ENCODE measurements around the gene CACNA1A.
"Not testable (repeated sequence)": the region's sequence is repeated elsewhere in the genome, so short reads cannot be mapped to it uniquely, and the experiment has no call there.

Gene CACNA1A

DNA sequence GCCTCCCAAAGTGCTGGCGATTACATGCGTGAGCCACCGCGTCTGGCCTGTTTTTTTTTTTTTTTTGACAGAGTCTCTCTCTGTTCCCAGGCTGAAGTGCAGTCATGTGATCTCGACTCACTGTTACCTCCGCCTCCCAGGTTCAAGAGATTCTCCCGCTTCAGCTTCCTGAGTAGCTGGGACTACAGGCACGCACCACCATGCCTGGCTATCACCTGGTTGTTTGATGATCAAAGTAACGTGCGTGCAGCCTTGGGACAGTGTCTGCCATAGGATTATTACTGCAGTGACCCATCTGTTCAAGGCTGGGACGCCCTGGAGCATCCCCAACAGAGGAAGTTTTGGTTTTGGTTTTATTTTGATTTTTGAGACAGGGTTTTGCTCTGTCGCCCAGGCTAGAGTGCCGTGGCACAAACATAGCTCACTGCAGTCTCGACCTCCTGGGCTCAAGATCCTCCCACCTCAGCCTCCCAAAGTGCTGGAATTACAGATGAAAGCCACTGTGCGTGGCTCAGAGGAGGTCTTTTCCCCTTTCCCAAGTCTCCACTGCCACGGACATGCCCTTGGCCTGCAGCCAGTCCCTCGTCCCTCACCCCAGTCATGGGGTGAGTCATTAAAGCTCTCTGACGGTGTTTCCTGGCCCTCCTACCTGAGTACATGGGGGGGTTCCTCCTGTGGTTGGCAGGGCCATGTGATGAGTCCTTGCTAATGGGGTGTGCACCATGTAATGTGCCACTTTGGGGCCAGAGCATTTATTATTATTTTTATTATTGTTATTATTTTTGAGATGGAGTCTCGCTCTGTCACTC lies 290.5 kb downstream of the CACNA1A start:
- DNase-seq = peak; percentile 19

DNA sequence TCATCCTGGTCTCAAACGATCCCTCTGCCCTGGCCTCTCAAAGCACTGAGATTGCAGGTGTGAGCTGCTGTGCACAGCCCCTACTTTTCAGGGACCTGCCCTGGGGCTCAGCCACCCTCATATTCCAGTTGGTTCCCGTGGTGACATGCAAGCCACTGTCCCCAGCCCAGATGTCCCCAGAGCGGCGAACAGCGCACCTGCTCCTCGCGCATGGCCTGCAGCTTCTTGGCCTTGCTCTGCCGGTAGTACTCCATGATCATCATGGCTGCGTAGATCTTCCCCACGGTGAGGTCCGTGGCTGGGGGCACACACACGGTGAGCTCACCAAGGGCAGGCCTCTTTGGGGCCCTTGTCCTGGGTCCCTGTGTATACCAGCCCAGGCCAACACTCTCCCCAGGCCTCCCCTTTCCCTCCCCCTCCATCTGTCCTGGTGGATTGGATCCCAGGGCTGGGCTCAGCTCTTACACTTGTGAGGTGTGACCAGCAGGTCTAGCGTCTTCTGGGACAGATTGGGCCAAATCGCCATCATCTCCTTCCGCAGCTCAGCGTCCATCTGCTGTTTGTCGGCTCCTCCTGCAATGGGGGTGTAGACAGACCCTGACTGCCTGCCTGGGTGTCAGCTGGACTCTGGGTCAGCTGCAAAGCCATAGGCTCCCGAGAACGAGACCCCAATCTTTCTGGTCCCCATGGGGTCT lies 292.1 kb downstream of the CACNA1A start:
- DNase-seq = no peak

DNA sequence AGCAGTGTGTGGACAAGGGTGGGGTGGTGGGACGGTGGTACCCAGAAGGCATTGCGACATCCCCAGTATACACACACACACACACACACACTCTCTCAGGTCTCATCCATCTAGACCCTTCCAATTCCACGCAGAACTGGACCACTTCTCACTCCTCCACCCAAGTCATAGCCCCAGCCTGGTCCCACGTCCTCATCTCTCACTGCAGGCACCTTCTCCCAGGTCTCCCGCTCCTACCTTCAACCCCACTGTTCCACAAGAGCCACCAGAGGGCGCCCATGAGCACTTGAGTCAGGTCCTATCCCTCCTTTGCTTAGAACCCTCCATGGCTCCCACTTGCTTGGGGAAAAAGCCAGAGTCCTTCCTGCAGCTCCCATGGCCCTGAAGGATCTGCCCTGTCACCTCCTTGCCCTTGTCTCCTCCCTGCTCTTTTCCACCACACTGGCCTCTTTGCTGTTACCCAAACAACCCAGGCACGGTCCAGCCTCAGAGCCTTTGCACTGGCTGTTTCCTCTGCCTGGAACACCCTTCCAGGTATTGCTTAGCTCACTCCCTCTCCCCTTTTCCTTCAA lies 293.4 kb downstream of the CACNA1A start:
- peak; percentile 66 for DNase-seq

DNA sequence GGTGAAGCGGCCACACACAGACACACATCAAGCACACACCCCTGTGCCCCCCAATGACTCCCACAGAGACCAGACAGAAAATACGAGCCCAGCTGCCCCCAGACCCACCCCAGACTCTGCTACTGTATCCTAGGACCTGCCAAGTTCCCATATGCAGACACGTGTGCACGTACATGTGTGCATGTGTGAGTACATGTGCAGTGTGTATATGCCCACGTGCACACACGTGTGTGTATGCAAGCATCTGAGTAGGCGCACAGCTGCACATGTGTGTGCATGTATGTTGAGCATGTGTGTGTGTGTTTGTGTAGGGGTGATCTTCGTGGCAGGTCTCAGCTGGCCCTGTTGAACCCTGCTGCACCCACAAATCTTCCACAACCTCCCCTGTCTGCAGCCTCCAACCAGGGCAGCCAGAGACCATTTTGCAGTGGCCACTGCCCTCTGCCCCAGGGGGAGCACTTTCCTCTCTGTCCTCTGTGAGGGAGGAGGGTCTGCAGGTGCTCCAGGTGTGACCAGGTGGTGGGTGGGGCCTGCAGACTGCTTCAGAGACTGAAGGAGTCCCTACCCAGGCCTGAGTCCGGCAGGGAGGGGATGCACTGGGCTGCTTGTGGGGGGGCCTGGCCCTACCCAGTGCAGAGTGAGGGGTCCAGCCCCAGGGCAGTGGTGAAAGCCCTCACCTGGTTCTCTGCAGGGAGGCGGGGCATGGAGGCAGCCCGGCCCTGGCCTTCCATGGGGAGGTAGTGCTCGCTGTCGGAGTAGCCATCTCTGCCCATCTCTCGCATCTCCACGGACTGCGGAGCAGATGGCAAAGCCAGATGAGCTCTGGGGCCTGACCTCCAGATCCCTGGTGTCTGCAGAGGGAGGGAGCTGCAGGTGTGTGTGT lies 294.6 kb downstream of the CACNA1A start:
- DNase-seq = no peak

DNA sequence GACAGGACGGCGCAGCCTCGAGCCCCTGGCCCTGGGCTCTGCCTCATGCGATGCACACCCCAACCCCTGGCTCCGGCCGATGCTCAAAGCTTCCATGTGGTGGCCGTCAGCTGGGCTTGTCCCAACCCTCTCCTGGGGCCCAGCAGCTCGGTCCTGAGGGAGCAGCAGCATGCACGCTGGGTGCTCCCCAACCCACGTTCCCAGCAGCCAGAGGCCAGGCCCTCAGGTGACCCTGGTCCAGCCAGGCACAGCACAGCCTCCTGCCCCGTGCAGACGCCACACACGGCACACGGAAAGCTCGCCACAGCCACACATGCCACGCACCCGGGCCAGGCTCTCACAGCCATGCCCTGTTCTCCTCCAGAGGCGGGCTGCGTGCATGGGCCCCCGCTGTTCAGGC lies 295.3 kb downstream of the CACNA1A start:
- DNase-seq = no peak

DNA sequence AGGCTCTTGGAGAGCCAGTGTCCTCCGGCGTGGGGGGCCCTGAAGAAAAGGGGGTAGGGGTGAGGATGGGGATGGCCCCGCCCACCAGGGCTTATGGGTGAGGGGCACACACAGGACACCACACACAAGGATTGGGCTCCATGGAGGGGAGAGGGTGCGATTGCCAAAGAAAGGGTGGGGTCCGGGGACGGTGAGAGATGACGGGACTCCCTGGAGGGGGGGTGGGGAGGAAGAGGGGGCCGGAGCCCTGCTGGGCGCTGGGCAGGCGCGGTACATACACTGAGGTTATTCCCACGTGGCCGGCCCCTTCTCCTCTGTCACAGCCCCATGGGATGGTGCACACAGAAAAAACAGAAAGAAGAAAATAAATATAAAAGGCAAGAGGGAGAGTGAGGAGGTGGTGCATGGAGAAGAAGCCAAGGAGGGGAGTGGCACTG lies 295.9 kb downstream of the CACNA1A start:
- DNase-seq = no peak

DNA sequence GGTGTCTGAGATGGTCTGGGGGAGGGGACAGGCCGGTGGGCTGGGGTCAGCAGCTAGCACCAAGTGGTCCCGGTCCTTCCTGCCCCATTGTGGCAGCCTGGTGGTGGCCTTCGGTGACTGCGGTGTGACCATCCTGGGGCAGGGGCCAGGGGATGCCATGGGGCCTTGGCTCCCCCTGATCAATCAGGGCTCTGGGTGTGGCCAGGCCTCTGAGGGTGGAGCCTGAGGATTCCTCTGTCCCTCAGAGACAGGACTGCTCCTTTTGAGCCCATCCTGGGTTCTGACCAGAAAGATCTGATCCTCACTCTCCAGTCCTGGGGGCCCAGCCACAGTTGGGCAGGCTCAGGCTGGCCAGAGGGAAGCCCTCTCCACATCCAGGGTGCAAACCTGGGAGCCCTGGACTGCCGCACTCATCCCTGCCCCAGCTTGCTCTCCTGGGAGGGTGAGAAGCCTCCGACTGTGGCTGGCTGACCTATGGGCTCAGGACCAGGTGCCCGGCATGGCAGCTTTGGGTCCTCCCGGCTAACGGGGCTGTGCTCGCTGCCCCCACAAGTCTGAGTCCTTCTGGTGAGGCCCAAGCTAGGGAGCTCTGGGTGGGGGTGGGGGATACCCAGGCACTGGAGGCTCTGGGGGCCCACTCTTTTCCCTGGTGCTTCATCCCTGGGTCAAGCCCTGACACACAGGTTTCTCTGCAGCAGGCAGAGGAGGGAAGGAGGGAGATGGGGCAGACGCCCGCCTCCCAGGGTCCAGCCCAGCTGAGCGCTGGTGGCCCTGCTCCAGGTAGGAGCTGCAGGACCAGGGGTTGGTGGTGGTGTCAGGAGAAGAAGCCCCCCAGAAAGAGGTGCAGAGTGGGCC lies 296.6 kb downstream of the CACNA1A start:
- no peak for DNase-seq

DNA sequence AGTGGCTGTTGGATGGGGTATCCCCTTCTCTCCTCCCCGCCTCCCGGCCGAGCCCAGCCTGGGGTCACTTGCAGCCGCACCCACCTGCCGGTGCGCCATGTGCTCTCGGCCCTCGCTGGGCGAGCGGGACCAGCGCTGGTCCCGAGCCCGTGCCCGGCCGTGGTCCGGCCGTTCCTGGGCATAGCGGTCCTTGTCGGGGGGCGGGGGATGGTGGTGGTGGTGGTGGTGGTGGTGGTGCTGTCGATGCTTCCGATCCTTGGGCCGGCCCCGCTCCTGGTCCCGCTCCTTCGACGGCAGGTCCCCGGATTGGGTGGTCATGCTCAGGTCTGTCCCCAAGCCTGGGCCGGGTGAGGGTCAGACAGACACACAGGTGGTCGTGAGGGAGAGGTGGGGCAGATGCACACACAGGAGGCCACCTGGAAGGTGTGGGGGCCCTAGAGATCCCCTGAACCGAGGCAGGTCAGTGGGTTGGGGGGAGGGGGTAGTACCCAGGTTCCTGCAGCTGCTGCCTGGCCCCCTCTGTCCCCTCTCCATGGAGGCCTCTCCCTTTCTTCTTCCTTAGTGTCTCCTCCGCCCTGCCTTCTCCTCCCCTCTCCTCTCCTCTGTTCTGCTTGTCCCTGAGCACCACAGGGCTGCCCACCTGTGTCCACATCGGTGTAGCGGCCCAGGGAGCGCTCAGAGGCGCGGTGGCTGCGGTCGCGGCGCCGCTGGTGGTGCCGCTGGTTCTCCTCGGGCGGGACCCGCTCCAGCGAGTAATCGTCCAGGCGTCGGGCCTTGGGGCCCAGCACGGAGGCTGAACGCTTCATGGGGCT lies 297.4 kb downstream of the CACNA1A start:
- DNase-seq = no peak

DNA sequence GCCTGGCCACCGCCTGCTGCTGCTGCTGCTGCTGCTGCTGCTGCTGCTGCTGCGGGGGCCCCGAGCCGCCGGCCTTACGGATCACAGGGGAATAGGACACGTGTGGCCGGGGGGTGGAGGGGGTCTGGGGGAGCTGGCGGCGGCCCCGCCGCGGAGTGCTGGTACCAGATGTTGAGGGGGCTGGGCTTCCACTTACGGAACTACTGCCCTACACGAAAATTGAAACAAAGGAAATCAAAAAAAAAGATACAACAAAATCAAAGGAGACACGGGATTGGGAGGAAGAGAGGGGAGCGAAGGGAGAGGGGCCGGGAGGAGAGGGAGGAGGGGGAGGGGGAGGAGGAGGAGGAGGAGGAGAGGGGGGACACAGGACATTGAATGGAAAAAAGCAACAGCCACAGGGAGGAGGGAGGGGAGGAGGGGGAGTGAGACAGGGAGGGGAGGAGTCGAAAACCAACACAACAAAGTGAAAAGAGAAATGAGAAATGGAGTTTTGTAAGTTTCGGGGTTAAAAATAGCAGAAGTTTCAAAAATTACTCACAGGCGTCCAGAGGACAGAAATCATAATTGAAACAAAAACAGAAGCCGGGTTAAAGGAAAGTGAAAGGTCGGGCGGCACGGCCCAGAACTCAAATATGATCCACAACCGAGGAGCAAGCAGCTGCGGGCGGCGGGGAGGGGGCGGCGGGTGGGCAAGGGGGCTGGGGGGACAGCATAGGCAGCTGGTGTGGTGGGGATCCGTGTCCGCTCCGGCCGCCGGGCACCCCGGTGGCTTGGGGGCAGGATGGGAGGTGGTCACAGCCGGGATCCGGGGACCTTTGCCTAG lies 298.2 kb downstream of the CACNA1A start:
- peak; percentile 31 for DNase-seq

DNA sequence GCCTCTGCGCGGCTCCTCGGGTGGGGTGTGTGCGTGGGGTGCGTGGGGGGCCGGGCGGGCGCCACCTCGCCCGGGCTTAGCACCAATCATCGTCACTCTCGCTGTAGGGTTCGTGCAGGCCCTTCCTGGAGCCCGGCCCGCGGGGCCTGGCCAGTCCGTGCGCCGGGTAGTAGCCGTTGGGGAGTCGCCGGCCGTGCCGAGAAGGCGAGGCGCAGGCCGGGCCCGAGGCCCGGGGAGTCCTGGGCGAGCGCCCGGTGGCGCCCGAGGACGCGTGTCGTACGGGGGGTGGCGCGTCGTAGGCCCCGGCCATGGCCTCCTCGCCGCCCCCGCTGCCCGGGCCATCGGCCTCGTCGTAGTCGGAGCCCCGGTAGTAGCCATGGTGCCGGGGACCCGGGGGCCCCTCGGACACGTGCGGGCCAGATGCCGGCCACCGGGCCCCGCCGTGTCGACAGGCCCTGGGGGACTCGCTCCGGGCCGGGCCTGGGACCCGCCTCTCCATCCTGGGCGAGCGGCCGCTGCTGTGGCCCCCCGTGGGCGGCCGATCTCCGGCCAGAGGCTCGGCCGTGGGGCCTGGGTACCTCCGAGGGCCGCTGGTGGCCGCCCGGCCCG lies 298.9 kb downstream of the CACNA1A start:
- DNase-seq = no peak

DNA sequence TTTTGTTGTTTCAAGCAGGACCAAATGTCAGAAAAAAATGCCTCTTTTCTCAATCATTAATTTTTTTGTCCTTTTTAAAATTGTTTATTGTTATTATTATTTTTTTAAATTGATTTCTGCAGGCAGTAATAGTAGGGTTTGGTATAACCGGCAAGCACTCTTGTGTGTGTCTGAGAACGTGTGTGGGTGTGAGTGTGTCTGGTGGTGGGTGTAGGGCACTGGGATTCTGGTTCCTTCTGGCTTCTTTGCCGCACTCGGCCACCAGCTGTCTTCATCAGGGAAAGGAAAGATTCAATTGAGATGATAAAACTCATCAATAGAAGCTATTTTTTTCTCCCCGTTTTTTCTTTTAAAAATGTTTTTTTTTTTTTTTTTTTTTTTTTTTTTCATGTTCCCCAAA lies 299.7 kb downstream of the CACNA1A start:
- DNase-seq = no peak

DNA sequence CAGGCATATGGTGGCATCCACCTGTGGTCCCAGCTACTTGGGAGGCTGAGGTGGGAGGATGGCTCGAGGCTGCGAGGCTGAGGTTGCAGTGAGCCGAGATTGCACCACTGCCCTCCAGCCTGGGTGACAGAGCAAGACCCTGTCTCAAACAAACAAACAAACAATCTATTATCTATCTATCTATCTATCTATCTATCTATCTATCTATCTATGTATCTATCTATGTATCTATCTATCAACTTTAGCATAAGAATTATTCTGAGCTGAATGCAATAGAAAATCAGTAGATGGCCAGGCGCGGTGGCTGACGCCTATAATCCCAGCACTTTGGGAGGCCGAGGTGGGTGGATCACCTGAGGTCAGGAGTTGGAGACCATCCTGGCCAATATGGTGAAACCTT lies 304.2 kb downstream of the CACNA1A start:
- not testable (repeated sequence) for DNase-seq

DNA sequence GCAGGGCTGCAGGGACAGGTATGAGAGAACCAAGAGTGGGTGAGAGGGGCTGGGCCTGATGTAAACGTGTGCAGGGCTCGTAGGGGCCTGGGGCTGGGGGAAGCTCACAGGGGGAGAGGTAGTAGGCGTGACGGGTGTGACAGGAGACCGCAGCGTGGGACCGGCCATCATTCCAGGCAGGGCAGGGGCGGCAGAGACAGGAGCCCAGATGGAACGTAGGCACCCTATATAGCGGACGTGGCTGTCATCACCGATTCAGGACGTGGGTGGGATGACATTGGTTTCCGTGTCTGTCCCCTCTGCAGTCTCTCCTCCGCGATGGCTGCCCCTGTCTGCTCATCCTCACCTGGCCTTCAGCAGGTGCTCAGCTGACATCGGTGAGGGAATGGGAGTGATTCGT lies 307.6 kb downstream of the CACNA1A start:
- no peak for DNase-seq

DNA sequence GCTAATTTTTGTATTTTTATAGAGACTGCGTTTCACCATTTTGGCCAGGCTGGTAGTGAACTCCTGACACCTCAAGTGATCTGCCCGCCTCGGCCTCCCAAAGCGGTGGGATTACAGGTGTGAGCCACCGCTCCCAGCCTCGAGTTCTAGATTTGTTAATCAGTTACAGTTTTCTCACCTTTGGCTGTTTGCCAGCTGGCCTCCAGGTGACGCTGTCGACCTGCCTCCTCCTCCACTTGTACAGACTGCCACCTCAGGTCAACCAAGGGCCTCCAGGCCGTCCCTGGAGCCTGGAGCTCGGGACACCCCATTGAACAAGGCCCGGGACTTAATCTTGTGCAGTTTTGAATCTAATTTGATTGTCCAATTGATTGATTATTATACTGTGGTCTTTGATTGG lies 310.6 kb downstream of the CACNA1A start:
- DNase-seq = peak; percentile 43

DNA sequence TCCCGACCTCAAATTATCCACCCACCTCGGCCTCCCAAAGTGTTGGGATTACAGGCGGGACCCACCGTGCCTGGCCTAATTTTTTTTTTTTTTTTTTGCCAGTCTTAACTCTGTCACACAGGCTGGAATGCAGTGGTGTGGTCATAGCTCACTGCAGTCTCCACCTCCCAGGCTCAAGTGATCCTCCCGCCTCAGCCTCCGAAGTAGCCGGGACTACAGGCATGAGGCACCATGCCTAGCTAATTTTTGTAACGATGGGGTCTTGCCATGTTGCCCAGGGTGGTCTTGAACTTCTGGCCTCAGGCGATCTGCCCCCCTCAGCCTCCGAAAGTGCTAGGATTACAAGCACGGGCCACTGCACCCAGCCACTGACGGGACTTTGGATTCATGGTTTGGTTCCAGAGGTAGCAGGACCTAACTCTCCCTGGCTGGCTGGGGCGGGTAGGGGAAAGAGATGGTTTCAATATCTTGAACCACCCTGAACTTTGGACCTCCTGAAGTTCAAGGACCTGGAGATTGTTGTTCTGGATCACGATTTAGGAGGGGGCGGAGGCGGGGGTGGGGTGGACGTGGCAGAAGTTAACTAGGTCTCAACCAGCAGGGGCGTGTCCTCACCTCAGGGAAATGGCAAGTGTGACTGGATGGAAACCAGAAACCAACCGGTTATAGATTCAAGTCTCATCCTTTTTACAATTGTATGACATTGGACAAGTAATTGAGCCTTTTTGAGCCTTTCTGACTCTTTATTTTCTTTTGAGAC lies 315.3 kb downstream of the CACNA1A start:
- no peak for DNase-seq

DNA sequence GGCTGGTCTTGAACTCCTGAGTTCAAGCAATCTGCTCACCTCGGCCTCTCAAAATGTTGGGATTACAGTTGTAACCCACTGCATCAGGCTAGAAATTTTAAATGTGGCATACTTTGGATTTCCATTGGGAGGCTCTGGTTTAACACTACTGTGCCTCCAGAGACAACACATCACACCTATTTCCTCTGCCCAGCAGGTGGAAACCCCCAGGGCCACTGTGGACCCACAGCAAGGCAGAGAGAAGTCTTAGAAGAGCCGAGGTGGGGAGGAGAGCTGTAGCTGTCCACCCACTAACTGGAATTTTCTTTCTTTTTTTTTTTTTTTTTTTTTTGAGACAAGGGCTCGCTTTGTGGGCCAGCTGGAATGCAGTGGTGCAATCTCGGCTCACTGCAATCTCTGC lies 316.7 kb downstream of the CACNA1A start:
- no peak for DNase-seq

DNA sequence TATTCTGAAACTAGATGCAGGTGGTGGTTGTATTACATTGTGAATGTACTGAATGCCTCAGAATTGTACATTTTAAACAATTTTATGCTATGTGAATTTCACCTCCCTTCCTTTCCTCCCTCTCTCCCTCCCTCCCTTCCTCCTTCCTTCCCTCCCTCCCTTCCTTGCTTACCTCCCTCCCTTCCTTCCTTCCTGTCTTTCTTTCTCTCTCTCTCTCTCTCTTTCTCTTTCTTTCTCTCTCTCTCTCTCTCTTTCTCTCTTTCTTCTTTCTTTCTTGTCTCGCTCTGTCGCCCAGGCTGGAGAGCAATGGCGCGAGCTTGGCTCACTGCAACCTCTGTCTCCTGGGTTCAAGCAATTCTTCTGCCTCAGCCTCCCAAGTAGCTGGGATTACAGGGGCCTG lies 318.9 kb downstream of the CACNA1A start:
- DNase-seq = no peak

DNA sequence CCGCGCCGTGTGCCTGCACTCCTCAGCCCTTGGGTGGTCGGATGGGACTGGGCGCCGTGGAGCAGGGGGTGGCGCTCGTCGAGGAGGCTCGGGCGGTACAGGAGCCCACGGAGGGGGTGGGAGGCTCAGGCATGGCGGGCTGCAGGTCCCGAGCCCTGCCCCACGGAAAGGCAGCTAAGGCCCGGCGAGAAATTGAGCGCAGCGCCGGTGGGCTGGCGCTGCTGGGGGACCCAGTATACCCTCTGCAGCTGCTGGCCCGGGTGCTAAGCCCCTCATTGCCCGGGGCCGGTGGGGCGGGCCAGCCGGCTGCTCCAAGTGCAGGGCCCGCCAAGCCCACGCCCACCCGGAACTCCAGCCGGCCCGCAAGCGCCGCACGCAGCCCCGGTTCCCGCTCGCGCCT lies 319.6 kb downstream of the CACNA1A start:
- DNase-seq = not testable (repeated sequence)
